Calu3 (cell line): ENCODE measurements around the gene HS6ST1. TPM values are rescaled to one million over a fixed set of nuclear protein-coding genes. Genes with fewer than 3 reads are reported as not detected.

Experiments used
- BruUV-seq: library from RNA; stranded (reverse); fragments of 400-500 nt; replicated peaks from 2 replicates; lab custom pipeline; 2021; lab: Mats Ljungman, UMichigan
- CTCF ChIA-PET: fragments of 300-600 bp; sonication (Branson Sonifier 250); formaldehyde crosslinking; loops from one replicate; lab custom pipeline; 2022; ENCODE audit warnings: antibody characterized with exemption; lab: Charles Lee
- DNase-seq: peaks from one replicate; pipeline ENCODE4 v3.0.0; 2022
- H3K27ac Mint-ChIP-seq: one replicate; pipeline ENCODE4 v1.8.0; 2022; ENCODE audit warnings: mixed read lengths; ENCODE audit not compliant: unreplicated experiment
- H3K27me3 Mint-ChIP-seq: one replicate; pipeline ENCODE4 v1.8.0; 2022; ENCODE audit warnings: mixed read lengths; ENCODE audit not compliant: unreplicated experiment
- H3K36me3 Mint-ChIP-seq: one replicate; pipeline ENCODE4 v1.8.0; 2022; ENCODE audit warnings: mild to moderate bottlenecking, moderate library complexity, mixed read lengths; ENCODE audit not compliant: insufficient read depth, unreplicated experiment
- H3K4me1 Mint-ChIP-seq: one replicate; pipeline ENCODE4 v1.8.0; 2022; ENCODE audit warnings: mild to moderate bottlenecking, low read depth, mixed read lengths; ENCODE audit not compliant: unreplicated experiment
- H3K4me3 Mint-ChIP-seq: one replicate; pipeline ENCODE4 v1.8.0; 2022; ENCODE audit warnings: mild to moderate bottlenecking, low read depth, moderate library complexity, mixed read lengths; ENCODE audit not compliant: unreplicated experiment
- H3K9me3 Mint-ChIP-seq: one replicate; pipeline ENCODE4 v1.8.0; 2022; ENCODE audit warnings: low read depth, mixed read lengths; ENCODE audit not compliant: unreplicated experiment
- CTCF ChIP-seq: fragments of 200-600 bp; IDR thresholded peaks from one replicate; pipeline ENCODE4 v1.8.0; 2022; ENCODE audit warnings: antibody characterized with exemption; ENCODE audit not compliant: unreplicated experiment
- intact Hi-C: fragments of 100-400 bp; cut with micrococcal nuclease; formaldehyde crosslinking; loops from one replicate; pipeline ENCODE4 v1.10.0; 2022; ENCODE audit not compliant: unreplicated experiment
- total RNA-seq: library from RNA; stranded (reverse); gene quantifications from 2 replicates; pipeline ENCODE4 v1.2.3, GENCODE V29; 2022

HS6ST1 gene
- total RNA-seq, 1 experiment from 2014 or later: 34.6 TPM

GRCh38 chr2:128322715-128323554 lies 4.3 kb upstream of the HS6ST1 start:
- no TSS peak for BruUV-seq
- intact Hi-C loops: loop anchor here (5.0 kb wide), 2 partner anchors 209 to 1524 kb away; no protein-coding TSS in a partner anchor
- H3K9me3 Mint-ChIP-seq: no peaks in the 10 kb centered on the region
- peaks cover 5% of the 10 kb centered on the region for H3K36me3 Mint-ChIP-seq
- H3K27ac Mint-ChIP-seq: no peak overlapping the region
- no peak for TF ChIP-seq CTCF
- no peaks in the 10 kb centered on the region for H3K4me1 Mint-ChIP-seq
- no peaks in the 10 kb centered on the region for H3K27me3 Mint-ChIP-seq
- DNase-seq: no peak
- CTCF ChIA-PET: no interaction called here
- peak overlapping the region; percentile 27 for H3K4me3 Mint-ChIP-seq

GRCh38 chr2:128321784-128322714 lies 3.4 kb upstream of the HS6ST1 start:
- Mint-ChIP-seq H3K9me3 (no peaks in the 10 kb centered on the region), H3K36me3 (peaks cover 13% of the 10 kb centered on the region), H3K27me3 (no peaks in the 10 kb centered on the region), H3K4me1 (no peaks in the 10 kb centered on the region), H3K4me3 (peak overlapping the region; percentile 27), H3K27ac (no peak overlapping the region)
- no TSS peak for BruUV-seq
- intact Hi-C loops: loop anchor here (2.0 to 5.0 kb wide), 3 partner anchors 210 to 1525 kb away; no protein-coding TSS in a partner anchor
- TF ChIP-seq CTCF: peak; percentile 87
- DNase-seq: peak; percentile 86
- CTCF ChIA-PET: interaction anchor here (0.6 kb wide), 2 partner anchors 77 to 1101 kb away, joined by 3 to 9 read pairs; no protein-coding TSS in a partner anchor

- H3K27me3 Mint-ChIP-seq: no peaks in the 10 kb centered on the region
- CTCF ChIA-PET: interaction anchor here (0.6 kb wide), 2 partner anchors 76 to 1100 kb away, joined by 3 to 9 read pairs; no protein-coding TSS in a partner anchor
- peaks cover 8% of the 10 kb centered on the region for H3K4me1 Mint-ChIP-seq
- H3K4me3 Mint-ChIP-seq: peak overlapping the region; percentile 27
- no peak for TF ChIP-seq CTCF
- no peak for DNase-seq
- intact Hi-C loops: loop anchor here (2.0 to 5.0 kb wide), 3 partner anchors 211 to 1526 kb away; no protein-coding TSS in a partner anchor
- no peaks in the 10 kb centered on the region for H3K9me3 Mint-ChIP-seq
- H3K36me3 Mint-ChIP-seq: peaks cover 21% of the 10 kb centered on the region
- H3K27ac Mint-ChIP-seq: no peak overlapping the region
- BruUV-seq: no TSS peak
These were observed 2.5 kb upstream of the HS6ST1 start for GRCh38 chr2:128320906-128321771.
